Measurements from ENCODE around the gene LAG3.
A peak's percentile ranks its signal among the peaks of the same experiment; 100 is the strongest.

Gene LAG3

GRCh38 chr12:6759741-6760140, 12.6 kb upstream of the LAG3 start:
- in situ Hi-C loops (cut with MboI; ENCODE audit: low pct_unique_long_range_greater_than_20kb, low sequenced_read_pairs, unreplicated experiment) = no loop called here
- DNase-seq (ENCODE audit: low spot score) = no peak
- no peak for TF ChIP-seq CTCF (IDR thresholded peaks at IDR 0.05; ENCODE audit: extremely low read depth, insufficient read depth, missing control alignments)

- no peak for DNase-seq (ENCODE audit: low spot score)
- TF ChIP-seq CTCF (IDR thresholded peaks at IDR 0.05; ENCODE audit: extremely low read depth, insufficient read depth, missing control alignments) = no peak
- in situ Hi-C loops (cut with MboI; ENCODE audit: low pct_unique_long_range_greater_than_20kb, low sequenced_read_pairs, unreplicated experiment) = no loop called here
Observed at GRCh38 chr12:6763380-6763779, 8.9 kb upstream of the LAG3 start.

GRCh38 chr12:6764011-6764828, 8.1 kb upstream of the LAG3 start:
- in situ Hi-C loops (cut with MboI; ENCODE audit: low pct_unique_long_range_greater_than_20kb, low sequenced_read_pairs, unreplicated experiment) = no loop called here
- TF ChIP-seq CTCF (IDR thresholded peaks at IDR 0.05; ENCODE audit: extremely low read depth, insufficient read depth, missing control alignments) = no peak
- DNase-seq (ENCODE audit: low spot score) = peak; percentile 97

GRCh38 chr12:6765048-6765633, 7.2 kb upstream of the LAG3 start:
- in situ Hi-C loops (cut with MboI; ENCODE audit: low pct_unique_long_range_greater_than_20kb, low sequenced_read_pairs, unreplicated experiment) = no loop called here
- TF ChIP-seq CTCF (IDR thresholded peaks at IDR 0.05; ENCODE audit: extremely low read depth, insufficient read depth, missing control alignments) = no peak
- no peak for DNase-seq (ENCODE audit: low spot score)

- in situ Hi-C loops (cut with MboI; ENCODE audit: low pct_unique_long_range_greater_than_20kb, low sequenced_read_pairs, unreplicated experiment) = no loop called here
- no peak for TF ChIP-seq CTCF (IDR thresholded peaks at IDR 0.05; ENCODE audit: extremely low read depth, insufficient read depth, missing control alignments)
- peak; percentile 75 for DNase-seq (ENCODE audit: low spot score)
Observed at GRCh38 chr12:6765634-6766581, 6.4 kb upstream of the LAG3 start, which contains the start of gene PTMS. PTMS (plus strand) TSS chr12:6766363; CDS start chr12:6766706, 343 bp downstream.

GRCh38 chr12:6766651-6767349, 5.5 kb upstream of the LAG3 start:
- in situ Hi-C loops (cut with MboI; ENCODE audit: low pct_unique_long_range_greater_than_20kb, low sequenced_read_pairs, unreplicated experiment) = no loop called here
- DNase-seq (ENCODE audit: low spot score) = peak; percentile 89
- TF ChIP-seq CTCF (IDR thresholded peaks at IDR 0.05; ENCODE audit: extremely low read depth, insufficient read depth, missing control alignments) = peak; percentile 91

Data from GM13977 (cell line).